Calu3 (cell line): ENCODE measurements around the gene TPST1. TPM values are rescaled to one million over a fixed set of nuclear protein-coding genes. Genes with fewer than 3 reads are reported as not detected.
"Not testable (repeated sequence)": the region's sequence is repeated elsewhere in the genome, so short reads cannot be mapped to it uniquely, and the experiment has no call there.

Source experiments
- BruUV-seq: library from RNA; stranded (reverse); fragments of 400-500 nt; replicated peaks from 2 replicates; lab custom pipeline; 2021; lab: Mats Ljungman, UMichigan
- CTCF ChIA-PET: fragments of 300-600 bp; sonication (Branson Sonifier 250); formaldehyde crosslinking; loops from one replicate; lab custom pipeline; 2022; ENCODE audit warnings: antibody characterized with exemption; lab: Charles Lee
- DNase-seq: peaks from one replicate; pipeline ENCODE4 v3.0.0; 2022
- H3K27ac Mint-ChIP-seq: one replicate; pipeline ENCODE4 v1.8.0; 2022; ENCODE audit warnings: mixed read lengths; ENCODE audit not compliant: unreplicated experiment
- H3K27me3 Mint-ChIP-seq: one replicate; pipeline ENCODE4 v1.8.0; 2022; ENCODE audit warnings: mixed read lengths; ENCODE audit not compliant: unreplicated experiment
- H3K36me3 Mint-ChIP-seq: one replicate; pipeline ENCODE4 v1.8.0; 2022; ENCODE audit warnings: mild to moderate bottlenecking, moderate library complexity, mixed read lengths; ENCODE audit not compliant: insufficient read depth, unreplicated experiment
- H3K4me1 Mint-ChIP-seq: one replicate; pipeline ENCODE4 v1.8.0; 2022; ENCODE audit warnings: mild to moderate bottlenecking, low read depth, mixed read lengths; ENCODE audit not compliant: unreplicated experiment
- H3K4me3 Mint-ChIP-seq: one replicate; pipeline ENCODE4 v1.8.0; 2022; ENCODE audit warnings: mild to moderate bottlenecking, low read depth, moderate library complexity, mixed read lengths; ENCODE audit not compliant: unreplicated experiment
- H3K9me3 Mint-ChIP-seq: one replicate; pipeline ENCODE4 v1.8.0; 2022; ENCODE audit warnings: low read depth, mixed read lengths; ENCODE audit not compliant: unreplicated experiment
- intact Hi-C: fragments of 100-400 bp; cut with micrococcal nuclease; formaldehyde crosslinking; loops from one replicate; pipeline ENCODE4 v1.10.0; 2022; ENCODE audit not compliant: unreplicated experiment
- total RNA-seq: library from RNA; stranded (reverse); gene quantifications from 2 replicates; pipeline ENCODE4 v1.2.3, GENCODE V29; 2022
- TF ChIP-seq, protein P1 (sequence below): fragments of 200-600 bp; IDR thresholded peaks from one replicate; pipeline ENCODE4 v1.8.0; 2022; ENCODE audit warnings: antibody characterized with exemption; ENCODE audit not compliant: unreplicated experiment

Gene TPST1
- total RNA-seq, 1 experiment from 2014 or later = 11.4 TPM

- TF ChIP-seq, protein P1, sequence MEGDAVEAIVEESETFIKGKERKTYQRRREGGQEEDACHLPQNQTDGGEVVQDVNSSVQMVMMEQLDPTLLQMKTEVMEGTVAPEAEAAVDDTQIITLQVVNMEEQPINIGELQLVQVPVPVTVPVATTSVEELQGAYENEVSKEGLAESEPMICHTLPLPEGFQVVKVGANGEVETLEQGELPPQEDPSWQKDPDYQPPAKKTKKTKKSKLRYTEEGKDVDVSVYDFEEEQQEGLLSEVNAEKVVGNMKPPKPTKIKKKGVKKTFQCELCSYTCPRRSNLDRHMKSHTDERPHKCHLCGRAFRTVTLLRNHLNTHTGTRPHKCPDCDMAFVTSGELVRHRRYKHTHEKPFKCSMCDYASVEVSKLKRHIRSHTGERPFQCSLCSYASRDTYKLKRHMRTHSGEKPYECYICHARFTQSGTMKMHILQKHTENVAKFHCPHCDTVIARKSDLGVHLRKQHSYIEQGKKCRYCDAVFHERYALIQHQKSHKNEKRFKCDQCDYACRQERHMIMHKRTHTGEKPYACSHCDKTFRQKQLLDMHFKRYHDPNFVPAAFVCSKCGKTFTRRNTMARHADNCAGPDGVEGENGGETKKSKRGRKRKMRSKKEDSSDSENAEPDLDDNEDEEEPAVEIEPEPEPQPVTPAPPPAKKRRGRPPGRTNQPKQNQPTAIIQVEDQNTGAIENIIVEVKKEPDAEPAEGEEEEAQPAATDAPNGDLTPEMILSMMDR = no peak
- intact Hi-C loops = no loop called here
- peak; percentile 31 for DNase-seq
- H3K27me3 Mint-ChIP-seq = no peaks in the 10 kb centered on the region
- H3K9me3 Mint-ChIP-seq = no peaks in the 10 kb centered on the region
- H3K4me3 Mint-ChIP-seq = no peak overlapping the region
- BruUV-seq = no TSS peak
- H3K36me3 Mint-ChIP-seq = no peaks in the 10 kb centered on the region
- no peaks in the 10 kb centered on the region for H3K4me1 Mint-ChIP-seq
- CTCF ChIA-PET = interaction anchor here (0.5 kb wide), 1 partner anchor 134 kb away, joined by 4 read pairs; no protein-coding TSS in a partner anchor
- H3K27ac Mint-ChIP-seq = no peak overlapping the region
Measured at GRCh38 chr7:66170309-66171231, 34.6 kb upstream of the TPST1 start.

GRCh38 chr7:66172536-66173401 is 32.4 kb upstream of the TPST1 start:
- H3K9me3 Mint-ChIP-seq, DNase-seq, BruUV-seq, H3K27me3 Mint-ChIP-seq, H3K4me3 Mint-ChIP-seq, H3K4me1 Mint-ChIP-seq, H3K27ac Mint-ChIP-seq, intact Hi-C loops, H3K36me3 Mint-ChIP-seq: not testable (repeated sequence)
- CTCF ChIA-PET = interaction anchor here (0.6 kb wide), 1 partner anchor 52 kb away, joined by 3 read pairs; no protein-coding TSS in a partner anchor

DNA sequence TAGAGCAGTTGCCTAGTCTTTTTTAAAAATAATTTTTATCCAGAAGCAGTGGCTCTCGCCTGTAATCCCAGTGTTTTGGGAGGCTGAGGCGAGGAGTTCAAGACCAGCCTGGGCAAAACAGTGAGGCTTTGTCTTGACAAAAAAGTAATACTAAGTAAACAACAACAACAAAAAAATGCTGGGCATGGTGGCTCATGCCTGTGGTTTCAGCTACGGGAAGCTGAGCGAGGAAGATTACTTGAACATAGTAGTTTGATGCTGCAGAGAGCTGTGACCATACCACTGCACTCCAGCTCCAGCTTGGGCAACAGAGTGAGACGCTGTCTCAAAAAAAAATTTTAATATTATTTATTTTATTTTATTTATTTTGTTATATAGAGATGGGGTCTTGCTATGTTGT is 31.3 kb upstream of the TPST1 start:
- intact Hi-C loops = no loop called here
- BruUV-seq = no TSS peak
- no peak overlapping the region for H3K27ac Mint-ChIP-seq

DNA sequence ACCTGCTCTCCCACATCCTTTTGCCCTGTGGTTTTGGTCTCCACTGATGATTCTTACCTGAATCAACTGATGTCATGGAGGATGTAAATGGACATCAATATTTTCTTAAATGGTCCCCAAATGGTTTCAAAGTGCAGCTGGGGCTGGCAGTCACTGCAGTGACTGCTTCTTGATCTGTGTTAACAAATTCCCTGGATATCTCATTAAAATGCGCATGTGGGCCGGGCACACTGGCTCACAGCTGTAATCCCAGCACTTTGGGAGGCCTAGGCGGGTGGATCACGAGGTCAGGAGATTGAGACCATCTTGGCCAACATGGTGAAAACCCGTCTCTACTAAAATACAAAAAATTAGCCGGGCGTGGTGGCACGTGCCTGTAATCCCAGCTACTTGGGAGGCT is 30.1 kb upstream of the TPST1 start:
- CTCF ChIA-PET = interaction anchor here (0.6 kb wide), 1 partner anchor 14 kb away, joined by 4 read pairs; no protein-coding TSS in a partner anchor
- H3K27me3 Mint-ChIP-seq, DNase-seq, H3K27ac Mint-ChIP-seq, H3K36me3 Mint-ChIP-seq, BruUV-seq, H3K9me3 Mint-ChIP-seq, H3K4me1 Mint-ChIP-seq, intact Hi-C loops, H3K4me3 Mint-ChIP-seq: not testable (repeated sequence)

More for the DNA sequence above, 31.3 kb upstream of the TPST1 start:
- no peak for DNase-seq
- Mint-ChIP-seq H3K9me3 (no peaks in the 10 kb centered on the region), H3K4me1 (no peaks in the 10 kb centered on the region), H3K4me3 (no peak overlapping the region), H3K27me3 (no peaks in the 10 kb centered on the region), H3K36me3 (no peaks in the 10 kb centered on the region)
- TF ChIP-seq, protein P1 = no peak
- CTCF ChIA-PET = no interaction called here

DNA sequence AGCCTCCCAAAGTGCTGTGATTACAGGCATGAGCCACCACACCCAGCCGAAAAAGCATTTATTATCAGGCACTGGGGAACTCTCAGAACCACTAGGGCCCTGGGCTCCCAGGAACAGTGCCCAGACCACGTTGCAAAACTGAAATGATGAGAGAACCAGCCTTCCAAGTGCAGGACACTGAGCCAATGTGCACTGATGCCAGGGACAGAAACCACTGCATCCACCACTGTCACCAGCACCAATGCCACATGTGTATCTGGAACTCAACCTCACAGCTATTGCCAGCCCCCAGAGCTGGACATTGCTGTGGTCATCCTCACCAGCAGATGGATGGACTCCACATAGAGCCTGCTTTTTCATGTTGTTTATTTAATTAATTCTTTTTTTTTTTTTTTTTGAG is 28.2 kb upstream of the TPST1 start:
- CTCF ChIA-PET = no interaction called here
- Mint-ChIP-seq H3K27me3 (no peaks in the 10 kb centered on the region), H3K4me1 (no peaks in the 10 kb centered on the region), H3K36me3 (no peaks in the 10 kb centered on the region), H3K9me3 (no peaks in the 10 kb centered on the region), H3K27ac (no peak overlapping the region), H3K4me3 (no peak overlapping the region)
- intact Hi-C loops = no loop called here
- no peak for DNase-seq
- no TSS peak for BruUV-seq
- TF ChIP-seq, protein P1 = no peak
